Activated naive CD4-positive, alpha-beta T cell (primary cell): ENCODE data around the gene STRN3.
"Not testable (repeated sequence)": the region's sequence is repeated elsewhere in the genome, so short reads cannot be mapped to it uniquely, and the experiment has no call there.

Experiments used
- DNase-seq, 4 experiments: peaks; one replicate each; lab custom pipeline; 2025; lab: John Stamatoyannopoulos, UW

Gene STRN3

GRCh38 chr14:31026077-31026449, at the start of gene STRN3:
TSS of gene STRN3 (minus strand) at chr14:31026379. CDS start at chr14:31026185, 194 bp downstream.
- DNase-seq: no peak

GRCh38 chr14:31075144-31075543, 49.0 kb upstream of the STRN3 start:
- DNase-seq: no peak

DNA sequence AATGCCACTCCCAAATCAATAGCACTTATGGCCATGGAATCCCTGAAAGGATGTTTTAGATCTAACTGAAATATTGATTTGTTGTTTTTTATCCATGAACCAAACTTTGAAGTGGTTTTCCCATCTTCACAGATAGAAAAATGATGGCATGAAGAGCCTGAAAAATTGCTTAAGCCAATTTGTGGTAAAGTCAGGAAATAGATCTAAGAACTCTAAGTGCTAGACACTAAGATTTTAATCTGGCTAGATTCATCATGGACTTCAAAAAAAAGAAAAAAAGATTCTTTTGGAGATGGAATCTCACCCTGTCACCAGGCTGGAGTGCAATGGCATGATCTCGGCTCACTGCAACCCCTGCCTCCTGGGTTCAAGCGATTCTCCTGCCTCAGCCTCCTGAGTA, 45.0 kb upstream of the STRN3 start:
- DNase-seq: no peak

- no peak for DNase-seq
These were observed 44.3 kb upstream of the STRN3 start for GRCh38 chr14:31070431-31070830.

- DNase-seq: no peak
These were observed 43.2 kb upstream of the STRN3 start for GRCh38 chr14:31069343-31069742.

DNA sequence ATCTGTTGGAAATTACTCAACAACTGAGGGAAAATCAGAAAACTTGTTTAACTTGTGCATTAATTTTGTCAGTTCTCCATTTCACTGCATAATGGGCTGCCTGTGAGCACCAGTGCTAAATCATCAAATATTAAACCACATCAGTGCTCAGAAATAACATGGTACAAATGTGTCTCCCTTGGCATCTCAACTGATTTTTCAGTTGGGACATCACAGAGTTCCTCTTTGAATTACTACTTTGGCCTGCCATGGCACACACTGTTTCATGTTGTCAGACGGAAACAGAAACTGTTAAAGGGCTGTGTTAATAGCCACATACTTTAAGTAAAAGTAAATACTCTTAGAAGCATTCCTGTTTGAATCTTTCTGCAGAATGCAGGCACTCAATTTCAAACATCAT, 42.1 kb upstream of the STRN3 start:
- DNase-seq: no peak

- DNase-seq: not testable (repeated sequence)
These were observed 36.7 kb upstream of the STRN3 start for GRCh38 chr14:31062908-31063307.

- no peak for DNase-seq
These were observed 34.2 kb upstream of the STRN3 start for GRCh38 chr14:31060253-31060875.

DNA sequence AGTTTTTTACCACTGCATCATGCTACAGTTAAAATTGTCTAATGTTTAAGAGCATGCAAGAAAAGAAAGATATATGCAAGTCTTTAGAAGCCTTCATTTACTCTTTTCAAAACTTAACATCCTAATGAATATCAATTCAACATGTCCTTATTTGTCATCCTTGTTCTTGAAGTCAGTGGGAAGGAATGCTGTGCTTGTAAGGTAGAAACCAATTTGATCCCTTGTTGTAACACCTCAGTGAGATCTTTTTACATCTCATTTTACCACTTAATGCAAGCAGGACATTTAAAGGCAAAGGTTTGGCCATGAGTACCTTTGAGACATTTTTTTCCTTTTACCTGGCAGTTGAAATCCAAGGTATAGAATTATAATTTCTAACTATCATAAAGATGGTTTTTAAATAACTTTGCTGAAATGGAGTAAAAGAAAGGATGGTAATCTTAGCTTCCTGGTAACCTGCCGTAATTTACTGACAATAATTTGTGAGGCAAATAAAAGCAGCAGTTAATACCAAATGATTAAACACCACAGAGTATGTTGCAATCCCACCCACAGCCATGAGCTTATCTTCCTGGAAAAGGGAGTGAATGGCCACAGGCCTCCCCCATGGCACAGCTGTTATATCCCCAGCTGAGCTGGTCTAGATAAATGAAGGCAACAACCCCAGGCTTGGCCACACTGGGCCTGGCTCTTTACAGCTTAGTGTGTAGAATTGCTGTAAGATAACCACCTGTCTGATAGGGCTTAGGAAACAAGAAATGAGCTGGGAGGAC, 33.2 kb upstream of the STRN3 start:
- no peak for DNase-seq

DNA sequence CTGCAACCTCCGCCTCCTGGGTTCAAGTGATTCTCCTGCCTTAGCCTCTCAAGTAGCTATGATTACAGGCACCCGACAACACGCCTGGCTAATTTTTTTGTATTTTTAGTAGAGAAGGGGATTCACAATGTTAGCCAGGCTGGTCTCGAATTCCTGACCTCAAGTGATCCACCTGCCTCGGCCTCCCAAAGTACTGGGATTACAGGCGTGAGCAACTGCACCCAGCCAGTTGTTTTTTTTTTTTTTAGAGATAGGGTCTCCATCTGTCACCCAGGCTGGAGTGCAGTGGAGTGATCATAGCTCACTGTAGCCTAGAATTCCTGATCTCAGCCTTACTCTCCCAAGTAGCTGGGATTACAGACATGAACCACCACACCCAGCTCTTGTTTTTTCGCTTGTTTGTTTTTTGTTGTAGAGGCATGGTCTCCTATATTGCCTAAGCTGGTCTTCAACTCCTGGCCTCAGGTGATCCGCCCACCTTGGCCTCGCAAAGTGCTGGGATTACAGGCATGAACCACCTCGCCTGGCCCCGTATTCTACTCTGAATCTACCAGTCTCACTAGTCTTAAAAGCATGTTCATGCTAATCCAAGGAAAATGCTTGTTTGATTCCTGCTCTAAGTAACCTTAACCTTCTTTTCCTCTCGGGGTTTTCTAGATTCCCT, 31.7 kb upstream of the STRN3 start:
- no peak for DNase-seq

DNA sequence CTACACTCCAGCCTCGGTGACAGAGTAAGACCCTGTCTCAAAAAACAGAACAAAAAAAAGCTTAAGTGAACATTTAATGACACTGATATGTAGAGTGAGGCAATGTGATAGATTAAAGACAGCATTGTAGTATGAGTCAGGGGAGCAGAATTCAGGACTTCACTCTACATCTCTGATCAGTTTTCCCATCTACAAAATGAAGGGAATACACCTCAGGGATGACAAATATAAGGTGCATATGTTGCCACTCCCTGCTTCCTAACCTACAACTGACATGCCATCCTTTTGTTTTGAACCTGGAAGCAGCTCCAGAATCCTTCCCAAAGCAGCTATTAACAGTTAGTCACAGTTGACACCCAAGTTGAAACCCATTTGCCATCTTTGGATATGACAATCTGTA, 30.9 kb upstream of the STRN3 start:
- no peak for DNase-seq

DNA sequence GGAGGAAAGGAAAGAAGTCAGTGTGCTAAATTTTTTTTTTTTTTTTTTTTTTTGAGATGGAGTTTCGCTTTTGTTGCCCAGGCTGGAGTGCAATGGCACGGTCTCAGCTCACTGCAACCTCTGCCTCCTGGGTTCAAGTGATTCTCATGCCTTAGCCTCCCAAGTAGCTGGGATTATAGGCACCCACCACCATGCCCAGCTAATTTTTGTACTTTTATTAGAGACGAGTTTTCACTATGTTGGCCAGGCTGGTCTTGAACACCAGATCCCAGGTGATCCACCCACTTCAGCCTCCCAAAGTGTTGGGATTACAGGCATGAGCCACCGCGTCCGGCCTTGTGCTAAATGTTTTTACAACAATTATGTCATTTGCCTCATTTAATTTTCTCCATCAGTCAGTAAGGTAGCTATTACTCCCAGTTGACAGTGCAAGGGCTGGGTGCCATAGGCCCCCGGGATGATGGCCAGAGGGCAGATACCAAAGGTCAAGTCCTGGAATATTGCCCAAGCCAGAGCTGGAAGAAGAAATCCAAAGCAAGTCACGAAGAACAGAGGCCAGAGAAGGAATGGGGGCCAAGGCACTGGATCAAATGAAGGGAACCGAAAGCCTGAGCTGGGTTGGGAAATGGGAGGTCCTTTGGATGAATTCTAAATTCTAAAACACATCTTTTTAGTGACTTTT, 26.9 kb upstream of the STRN3 start:
- not testable (repeated sequence) for DNase-seq

DNA sequence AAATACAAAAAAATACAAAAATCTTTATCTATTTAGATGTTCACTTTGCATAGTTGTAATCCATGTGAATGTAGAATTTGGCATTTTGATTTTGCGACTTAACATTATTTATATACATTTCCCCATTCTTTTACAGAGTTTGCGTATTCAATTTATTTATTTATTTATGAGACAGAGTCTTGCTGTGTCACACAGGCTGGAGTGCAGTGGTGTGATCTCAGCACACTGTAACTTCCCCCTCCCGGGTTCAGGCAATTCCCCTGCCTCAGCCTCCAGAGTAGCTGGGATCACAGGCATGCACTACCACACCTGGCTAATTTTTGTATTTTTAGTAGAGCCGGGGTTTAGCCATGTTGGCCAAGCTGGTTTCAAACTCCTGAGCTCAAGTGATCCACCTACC, 25.3 kb upstream of the STRN3 start:
- DNase-seq: no peak

DNA sequence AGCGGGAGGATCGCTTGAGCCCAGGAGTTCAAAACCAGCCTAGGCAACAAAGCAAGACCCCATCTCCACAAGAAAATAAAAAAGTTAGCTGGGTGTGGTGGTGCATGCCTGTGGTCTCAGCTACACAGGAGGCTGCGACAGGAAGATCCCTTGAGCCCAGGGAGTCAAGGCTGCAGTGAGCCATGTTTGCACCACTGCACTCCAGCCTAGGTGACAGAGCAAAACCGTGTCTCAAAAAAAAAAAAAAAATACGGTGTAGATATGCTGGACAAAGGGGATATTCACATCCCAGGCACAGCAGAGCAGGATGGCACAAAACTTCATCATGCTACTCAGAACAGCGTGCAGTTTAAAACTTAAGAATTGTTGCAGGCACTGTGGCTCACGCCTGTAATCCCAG, 24.8 kb upstream of the STRN3 start:
- no peak for DNase-seq

- no peak for DNase-seq
These were observed 21.3 kb upstream of the STRN3 start for GRCh38 chr14:31047503-31047902.

DNA sequence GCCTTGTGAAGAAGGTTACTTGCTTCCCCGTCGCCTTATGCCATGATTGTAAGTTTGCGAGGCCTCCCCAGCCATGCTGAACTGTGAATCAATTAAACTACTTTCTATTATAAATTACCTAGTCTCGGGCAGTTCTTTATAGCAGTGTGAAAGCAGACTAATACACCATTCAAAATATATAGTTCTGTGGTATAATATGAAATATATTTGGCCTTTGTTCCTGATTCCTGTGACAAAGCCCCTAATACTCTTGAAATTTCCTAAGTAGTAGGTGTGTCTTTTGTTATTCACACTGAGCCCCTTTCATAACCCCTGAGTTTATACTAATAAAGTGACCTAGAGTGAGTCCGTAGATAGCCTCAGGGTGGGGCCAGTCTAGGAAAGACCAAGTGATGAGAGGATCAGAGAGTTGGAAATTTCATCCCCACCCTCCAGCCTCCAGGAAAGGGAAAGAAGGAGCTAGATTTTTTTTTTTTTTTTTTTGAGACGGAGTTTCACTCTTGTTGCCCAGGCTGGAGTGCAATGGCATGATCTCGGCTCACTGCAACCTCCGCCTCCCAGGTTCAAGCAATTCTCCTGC, 19.4 kb upstream of the STRN3 start:
- no peak for DNase-seq

DNA sequence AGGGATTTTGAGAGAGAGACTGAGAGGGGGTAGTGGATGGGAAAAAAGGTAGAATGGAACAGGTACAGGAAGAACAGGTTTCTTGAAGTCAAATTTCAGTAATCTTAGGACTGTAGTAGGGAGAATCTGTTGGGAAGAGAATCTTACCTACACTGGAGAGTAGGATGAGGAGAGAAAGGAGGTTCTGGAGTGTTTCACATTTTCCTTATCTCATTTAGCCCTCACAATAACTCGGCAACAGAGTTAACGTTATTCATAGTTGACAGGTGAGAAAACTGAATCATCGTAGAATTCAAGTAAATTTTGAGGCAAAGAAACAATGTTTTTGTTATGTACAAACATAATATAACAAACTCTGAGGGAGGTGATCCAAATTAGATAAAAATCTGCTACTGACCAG, 17.2 kb upstream of the STRN3 start:
- DNase-seq: no peak

GRCh38 chr14:31042893-31043292, 16.7 kb upstream of the STRN3 start:
- not testable (repeated sequence) for DNase-seq

DNA sequence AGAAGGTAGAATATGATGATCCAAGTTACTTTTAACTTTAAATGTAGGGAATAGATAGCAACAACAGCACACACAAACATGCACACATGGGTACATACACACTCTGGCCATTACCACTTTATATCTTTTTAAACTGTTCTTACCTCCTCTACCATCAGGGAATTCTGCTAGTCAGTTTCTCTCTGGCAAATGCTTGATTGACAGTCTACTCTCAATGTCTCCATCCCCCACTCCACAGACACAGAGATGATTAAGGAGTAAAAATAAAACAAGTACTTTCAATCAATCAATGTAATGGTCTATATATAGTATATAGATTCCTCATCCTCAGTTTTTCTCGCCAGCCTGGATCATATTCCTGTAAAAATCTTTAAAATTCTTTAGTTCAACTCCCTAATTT, 16.1 kb upstream of the STRN3 start:
- DNase-seq: no peak

GRCh38 chr14:31038521-31039166, 12.5 kb upstream of the STRN3 start:
- DNase-seq: no peak

DNA sequence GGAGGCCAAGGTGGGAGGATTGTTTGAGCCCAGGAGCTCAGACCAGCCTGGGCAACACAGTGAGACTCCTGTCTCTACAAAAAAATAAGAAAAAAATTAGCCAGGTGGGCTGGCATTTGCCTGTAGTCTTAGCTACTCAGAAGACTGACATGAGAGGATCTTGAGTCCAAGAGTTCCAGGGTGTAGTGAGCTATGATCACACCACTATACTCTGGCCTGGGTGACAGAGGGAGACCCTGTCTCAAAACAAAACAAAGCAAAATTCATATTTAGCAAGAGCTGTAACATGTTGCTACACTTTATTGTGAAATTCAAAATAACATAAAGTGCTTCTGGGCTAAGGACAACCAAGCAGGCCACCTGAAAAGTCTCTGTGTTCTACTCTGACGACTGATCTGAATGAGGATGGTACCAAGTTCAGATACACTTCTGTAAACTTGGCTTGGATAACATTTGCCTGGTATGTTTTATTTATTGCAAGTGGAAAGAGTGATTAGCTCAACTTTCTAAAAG, 11.6 kb upstream of the STRN3 start:
- DNase-seq: no peak

- no peak for DNase-seq
These were observed 10.4 kb upstream of the STRN3 start for GRCh38 chr14:31036552-31036951.
